RWPE2 (cell line): ENCODE data around the gene SRRM1.

Experiments
- ATAC-seq: fragments of 200-7000 bp; cut with Tn5 transposase; 3 replicates; pipeline ENCODE4 v1.9.1; 2021; ENCODE audit warnings: low read depth
- DNase-seq: peaks from one replicate; pipeline ENCODE4 v3.0.0-alpha.2; 2020; ENCODE audit warnings: low spot score
- H3K27ac ChIP-seq: fragments of 450-650 bp; 2 replicates; pipeline ENCODE4 v1.5.1; 2017; ENCODE audit warnings: mild to moderate bottlenecking; ENCODE audit not compliant: poor library complexity, severe bottlenecking
- H3K27me3 ChIP-seq: fragments of 250-450 bp; sonication (Bioruptor Pico); 2 replicates; pipeline ENCODE4 v1.5.1; 2021; ENCODE audit warnings: mild to moderate bottlenecking, moderate library complexity; ENCODE audit not compliant: insufficient read depth, poor library complexity, severe bottlenecking
- H3K36me3 ChIP-seq: fragments of 250-450 bp; sonication (Bioruptor Pico); 2 replicates; pipeline ENCODE4 v1.5.1; 2020; ENCODE audit warnings: low read depth, mild to moderate bottlenecking, moderate library complexity
- H3K4me1 ChIP-seq: fragments of 250-450 bp; sonication (Bioruptor Pico); 2 replicates; pipeline ENCODE4 v1.5.1; 2021; ENCODE audit warnings: mild to moderate bottlenecking, moderate library complexity; ENCODE audit not compliant: insufficient read depth, poor library complexity, severe bottlenecking
- H3K4me3 ChIP-seq: fragments of 250-450 bp; sonication (Bioruptor Pico); 2 replicates; pipeline ENCODE4 v1.5.1; 2021; ENCODE audit warnings: mild to moderate bottlenecking, moderate library complexity; ENCODE audit not compliant: severe bottlenecking
- H3K9me3 ChIP-seq: fragments of 250-450 bp; sonication (Bioruptor Pico); 2 replicates; pipeline ENCODE4 v1.5.1; 2021; ENCODE audit warnings: mild to moderate bottlenecking, moderate library complexity; ENCODE audit not compliant: severe bottlenecking
- TF ChIP-seq, protein P1 (sequence below): fragments of 450-650 bp; IDR thresholded peaks from one replicate; pipeline ENCODE4 v1.5.1; 2017; ENCODE audit warnings: mild to moderate bottlenecking, moderate library complexity; ENCODE audit not compliant: poor library complexity, severe bottlenecking

The SRRM1 gene

DNA sequence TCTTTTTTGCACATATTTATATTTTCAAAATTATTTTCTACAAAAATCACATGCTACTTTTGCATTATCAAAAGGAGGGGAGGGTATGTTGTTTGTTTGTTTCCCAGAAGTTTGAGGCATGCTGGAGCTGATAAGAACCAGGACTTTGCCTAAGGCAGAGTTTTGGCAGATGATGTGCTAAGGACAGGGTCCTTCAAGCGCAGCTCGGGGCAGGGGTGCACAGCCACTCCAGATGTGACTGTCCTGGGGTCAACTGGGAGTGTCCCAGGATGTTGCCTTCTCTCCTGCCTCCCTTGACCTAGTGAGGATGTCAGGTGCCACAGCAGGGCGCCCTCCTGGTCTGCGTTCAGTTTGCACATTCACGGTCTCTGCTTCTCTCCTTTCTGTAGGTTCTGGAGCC lies 42.6 kb upstream of the SRRM1 start:
- ATAC-seq (no peak), DNase-seq (no peak)
- H3K36me3 ChIP-seq: no peaks in the 10 kb centered on the region
- H3K27ac ChIP-seq: no peak overlapping the region
- TF ChIP-seq, protein P1, sequence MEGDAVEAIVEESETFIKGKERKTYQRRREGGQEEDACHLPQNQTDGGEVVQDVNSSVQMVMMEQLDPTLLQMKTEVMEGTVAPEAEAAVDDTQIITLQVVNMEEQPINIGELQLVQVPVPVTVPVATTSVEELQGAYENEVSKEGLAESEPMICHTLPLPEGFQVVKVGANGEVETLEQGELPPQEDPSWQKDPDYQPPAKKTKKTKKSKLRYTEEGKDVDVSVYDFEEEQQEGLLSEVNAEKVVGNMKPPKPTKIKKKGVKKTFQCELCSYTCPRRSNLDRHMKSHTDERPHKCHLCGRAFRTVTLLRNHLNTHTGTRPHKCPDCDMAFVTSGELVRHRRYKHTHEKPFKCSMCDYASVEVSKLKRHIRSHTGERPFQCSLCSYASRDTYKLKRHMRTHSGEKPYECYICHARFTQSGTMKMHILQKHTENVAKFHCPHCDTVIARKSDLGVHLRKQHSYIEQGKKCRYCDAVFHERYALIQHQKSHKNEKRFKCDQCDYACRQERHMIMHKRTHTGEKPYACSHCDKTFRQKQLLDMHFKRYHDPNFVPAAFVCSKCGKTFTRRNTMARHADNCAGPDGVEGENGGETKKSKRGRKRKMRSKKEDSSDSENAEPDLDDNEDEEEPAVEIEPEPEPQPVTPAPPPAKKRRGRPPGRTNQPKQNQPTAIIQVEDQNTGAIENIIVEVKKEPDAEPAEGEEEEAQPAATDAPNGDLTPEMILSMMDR: no peak
- H3K27me3 ChIP-seq: no peaks in the 10 kb centered on the region
- H3K4me1 ChIP-seq: no peaks in the 10 kb centered on the region
- H3K9me3 ChIP-seq: no peaks in the 10 kb centered on the region
- H3K4me3 ChIP-seq: no peak overlapping the region

DNA sequence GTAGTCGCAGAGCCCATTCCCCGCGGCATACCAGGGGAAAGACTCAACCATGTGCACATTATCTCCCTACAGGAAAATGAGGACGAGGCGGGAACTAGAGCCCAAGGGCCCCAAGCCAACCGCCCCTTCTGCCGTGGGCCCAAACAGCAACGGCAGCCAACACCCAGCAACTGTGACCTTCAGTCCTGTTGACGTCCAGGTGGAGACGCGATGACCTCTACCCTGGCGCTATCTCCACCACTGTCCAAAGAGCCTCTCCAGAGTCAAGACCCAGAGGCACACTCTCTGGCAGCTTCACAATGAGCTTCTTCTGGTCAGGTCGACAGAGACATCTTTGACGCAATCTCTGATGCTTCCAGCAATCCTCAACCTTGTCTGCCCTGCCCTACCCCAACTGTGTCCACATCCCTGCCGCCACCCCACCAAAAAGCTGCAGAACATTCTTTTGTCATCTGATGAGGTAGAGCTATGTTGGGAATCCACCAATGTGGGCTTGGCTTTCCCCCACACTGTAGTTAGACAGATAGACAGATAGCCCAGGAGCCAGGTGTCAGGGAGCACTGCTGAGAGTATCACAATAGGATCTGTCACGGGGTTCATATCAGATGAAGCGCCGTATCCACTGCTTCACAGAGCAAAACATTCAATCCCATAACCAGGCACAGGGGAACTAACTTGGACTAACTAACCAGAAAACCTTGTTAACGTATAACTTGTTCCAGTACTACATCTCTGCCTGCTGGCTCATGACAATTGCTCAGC lies 37.4 kb upstream of the SRRM1 start:
- H3K36me3 ChIP-seq: no peaks in the 10 kb centered on the region
- no peaks in the 10 kb centered on the region for H3K27me3 ChIP-seq
- no peak overlapping the region for H3K4me3 ChIP-seq
- TF ChIP-seq, protein P1: no peak
- DNase-seq: no peak
- no peaks in the 10 kb centered on the region for H3K9me3 ChIP-seq
- H3K27ac ChIP-seq: no peak overlapping the region
- no peak for ATAC-seq
- no peaks in the 10 kb centered on the region for H3K4me1 ChIP-seq

DNA sequence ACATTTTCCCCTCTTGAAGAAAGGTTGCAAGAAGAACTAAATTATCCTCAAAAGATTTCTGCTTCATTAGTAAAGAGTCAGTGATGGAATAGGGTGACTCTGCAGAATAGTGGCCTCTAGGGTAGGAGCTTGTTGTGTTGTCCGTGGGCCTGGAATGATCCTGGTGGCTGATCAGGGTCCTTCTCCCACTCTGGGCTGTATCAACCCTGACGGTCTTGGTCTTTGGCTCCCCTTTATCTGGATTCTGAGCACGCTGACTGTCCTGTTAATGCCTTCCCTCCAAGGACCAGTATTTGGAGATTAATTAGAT lies 36.9 kb upstream of the SRRM1 start:
- H3K27ac ChIP-seq: no peak overlapping the region
- DNase-seq (no peak), ATAC-seq (no peak)
- no peaks in the 10 kb centered on the region for H3K4me1 ChIP-seq
- no peaks in the 10 kb centered on the region for H3K36me3 ChIP-seq
- H3K4me3 ChIP-seq: no peak overlapping the region
- no peaks in the 10 kb centered on the region for H3K9me3 ChIP-seq
- no peaks in the 10 kb centered on the region for H3K27me3 ChIP-seq
- TF ChIP-seq, protein P1: no peak

DNA sequence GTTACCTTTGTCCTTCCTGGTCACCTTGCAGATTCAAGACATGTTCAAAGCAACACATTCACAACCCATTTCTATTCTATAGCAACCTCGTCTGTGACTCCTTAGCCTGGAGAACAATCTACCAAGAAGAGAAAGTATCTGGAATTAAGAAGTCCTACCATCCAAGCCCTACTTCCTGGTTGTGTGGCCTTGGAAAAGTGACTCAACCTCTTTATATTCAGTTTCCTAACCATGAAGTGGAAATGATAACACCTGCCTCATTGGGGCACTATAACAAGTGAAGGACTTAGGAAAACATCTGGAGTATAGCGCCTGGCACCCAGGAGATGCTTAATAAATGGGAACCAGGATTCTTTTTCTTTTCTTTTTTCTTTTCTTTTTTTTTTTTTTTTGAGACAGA lies 36.5 kb upstream of the SRRM1 start:
- Histone ChIP-seq H3K27me3 (no peaks in the 10 kb centered on the region), H3K4me1 (no peaks in the 10 kb centered on the region), H3K36me3 (no peaks in the 10 kb centered on the region), H3K4me3 (no peak overlapping the region), H3K9me3 (no peaks in the 10 kb centered on the region), H3K27ac (no peak overlapping the region)
- ATAC-seq (no peak), DNase-seq (no peak)
- TF ChIP-seq, protein P1: no peak

DNA sequence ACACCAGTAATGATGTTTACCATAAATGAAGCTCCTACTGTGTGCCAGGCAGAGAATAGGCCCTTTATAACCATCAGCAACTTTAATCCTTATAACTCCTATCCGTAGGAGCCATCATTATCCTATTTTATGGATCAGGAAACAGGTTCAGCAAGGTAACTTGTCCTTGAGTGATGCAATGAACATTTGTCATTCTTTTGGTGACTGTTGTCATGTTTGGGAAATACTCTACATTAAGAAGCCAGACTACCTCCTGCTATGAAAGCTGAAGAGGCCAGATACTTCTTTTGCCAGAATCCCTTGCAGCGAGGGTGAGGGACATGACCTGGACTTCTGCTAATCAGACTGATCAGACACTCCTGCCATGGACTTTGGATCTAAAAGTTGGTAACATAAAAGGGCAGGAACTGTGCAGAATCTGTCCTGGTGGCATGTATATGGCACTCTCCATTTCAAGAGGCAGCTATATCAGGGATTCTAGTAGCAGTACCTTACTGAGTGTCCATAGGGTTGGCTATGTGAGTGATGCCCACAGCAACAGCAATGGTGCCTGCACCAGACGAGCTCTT lies 33.1 kb upstream of the SRRM1 start:
- no peaks in the 10 kb centered on the region for H3K9me3 ChIP-seq
- H3K27me3 ChIP-seq: no peaks in the 10 kb centered on the region
- H3K4me3 ChIP-seq: no peak overlapping the region
- DNase-seq (no peak), ATAC-seq (no peak)
- H3K27ac ChIP-seq: no peak overlapping the region
- H3K36me3 ChIP-seq: no peaks in the 10 kb centered on the region
- H3K4me1 ChIP-seq: no peaks in the 10 kb centered on the region
- TF ChIP-seq, protein P1: no peak
